Endometrial microvascular endothelial cells (primary cell): ENCODE results near the gene CD79A. TPM values are rescaled to one million over a fixed set of nuclear protein-coding genes. Genes with fewer than 3 reads are reported as not detected.
"Not testable (repeated sequence)": the region's sequence is repeated elsewhere in the genome, so short reads cannot be mapped to it uniquely, and the experiment has no call there.

Experiments used
- in situ Hi-C: cut with HindIII; loops from 2 replicates; pipeline ENCODE4 v1.10.0; 2017; ENCODE audit warnings: low sequenced_read_pairs, low pct_unique_long_range_greater_than_20kb; ENCODE audit errors: inconsistent ontology term
- total RNA-seq: library from RNA; depleted of rRNA; stranded (reverse); fragments of >200 nt; gene quantifications from one replicate; pipeline ENCODE4 v1.2.3, GENCODE V29; 2015; ENCODE audit errors: inconsistent ontology term

The CD79A gene
- total RNA-seq, 1 donor from 2014 or later, result not detected

DNA sequence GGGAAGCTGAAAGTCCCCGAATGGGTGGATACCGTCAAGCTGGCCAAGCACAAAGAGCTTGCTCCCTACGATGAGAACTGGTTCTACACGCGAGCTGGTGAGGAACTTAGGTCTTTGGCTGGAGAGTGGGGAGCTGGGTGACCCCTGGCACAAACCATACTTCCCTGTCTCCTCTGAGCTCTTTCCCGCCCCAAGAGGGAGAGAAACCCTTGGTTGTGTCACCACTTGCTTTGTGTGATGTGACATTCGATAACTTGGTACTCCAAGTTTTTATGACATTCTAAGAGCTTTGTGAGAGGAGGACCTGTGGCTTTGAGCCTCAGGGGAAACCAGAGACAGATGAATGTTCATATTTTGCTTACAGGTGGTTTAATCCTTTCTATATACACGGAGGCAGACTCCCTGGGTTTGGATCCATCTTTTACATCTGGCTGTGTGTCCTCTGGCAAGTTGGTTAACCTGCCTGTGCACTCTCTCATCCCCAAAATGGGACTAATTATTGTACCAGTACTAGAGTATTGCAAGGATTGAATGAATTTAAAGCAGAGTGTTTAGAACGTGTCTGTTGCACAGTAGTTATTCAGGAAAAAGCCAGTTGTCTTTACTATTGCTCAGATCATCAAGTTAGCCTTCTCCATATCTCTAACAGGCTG lies 15.8 kb upstream of the CD79A start:
- in situ Hi-C loops, result no loop called here

GRCh38 chr19:41861846-41862245 lies 15.2 kb upstream of the CD79A start:
- in situ Hi-C loops, result no loop called here

DNA sequence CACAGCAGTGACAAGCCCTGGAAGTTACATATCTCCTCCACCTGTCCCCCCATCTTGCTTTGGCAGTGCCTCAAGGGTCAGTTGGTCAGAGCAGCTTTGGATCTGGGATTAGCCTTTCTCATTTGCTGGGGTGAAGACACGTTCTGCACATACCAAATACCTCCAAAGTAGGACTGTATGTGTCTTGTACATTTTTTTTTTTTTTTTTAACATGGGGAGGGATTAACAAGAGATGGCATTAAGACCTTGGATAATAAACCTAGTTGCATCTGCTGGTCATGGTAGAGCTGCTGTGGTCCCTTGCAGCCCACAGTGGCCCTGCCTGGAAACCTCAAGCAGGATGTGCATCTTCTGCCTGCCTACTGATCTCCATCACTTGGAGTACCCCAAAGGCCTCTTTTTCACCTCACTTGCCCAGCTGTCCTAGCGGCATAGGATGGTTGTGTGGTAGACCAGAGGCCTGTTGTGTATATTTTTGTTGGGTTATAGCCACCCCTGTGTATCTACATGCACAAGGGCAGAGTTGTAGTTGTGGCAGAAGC lies 14.6 kb upstream of the CD79A start:
- in situ Hi-C loops, result no loop called here

DNA sequence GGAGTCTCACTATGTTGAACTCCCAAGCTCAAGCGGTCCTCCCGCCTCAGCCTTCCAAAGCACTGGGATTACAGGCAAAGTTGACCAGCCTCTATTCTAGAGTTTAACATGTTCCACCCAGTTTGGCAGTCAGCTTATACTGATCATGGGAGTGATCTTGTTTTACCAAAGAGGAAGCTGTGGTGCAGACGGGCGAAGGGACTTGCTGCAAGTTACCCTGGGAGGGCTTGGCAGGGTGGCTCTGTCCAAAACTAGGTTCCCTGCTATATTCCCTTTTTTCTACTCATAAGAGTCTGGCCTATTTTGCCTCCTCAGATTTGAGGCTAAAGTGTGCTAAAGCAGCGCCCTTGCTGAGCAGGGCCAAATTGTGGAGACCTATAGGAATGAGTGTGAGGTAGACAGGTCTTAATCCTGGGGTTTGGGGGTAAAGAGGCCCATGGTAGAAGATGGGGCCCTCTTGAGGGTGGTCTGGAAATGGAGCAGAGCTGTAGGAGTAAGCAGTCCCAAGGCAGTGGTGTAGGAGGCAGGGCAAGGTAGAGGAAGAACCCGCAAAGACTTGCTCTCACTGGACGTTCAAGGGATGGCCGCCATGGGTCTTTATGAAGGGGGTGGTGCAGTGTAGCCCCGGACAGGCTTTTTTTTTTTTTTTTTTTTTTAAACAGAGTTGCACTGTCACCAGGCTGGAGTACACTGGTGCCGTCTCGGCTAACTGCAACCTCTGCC lies 13.7 kb upstream of the CD79A start:
- in situ Hi-C loops, result no loop called here

- in situ Hi-C loops, result no loop called here
These were observed 12.7 kb upstream of the CD79A start for GRCh38 chr19:41864374-41864773.

- in situ Hi-C loops, result no loop called here
These were observed 10.8 kb upstream of the CD79A start for GRCh38 chr19:41866284-41866683.

- in situ Hi-C loops, result no loop called here
These were observed 8.7 kb upstream of the CD79A start for GRCh38 chr19:41868120-41868988.

DNA sequence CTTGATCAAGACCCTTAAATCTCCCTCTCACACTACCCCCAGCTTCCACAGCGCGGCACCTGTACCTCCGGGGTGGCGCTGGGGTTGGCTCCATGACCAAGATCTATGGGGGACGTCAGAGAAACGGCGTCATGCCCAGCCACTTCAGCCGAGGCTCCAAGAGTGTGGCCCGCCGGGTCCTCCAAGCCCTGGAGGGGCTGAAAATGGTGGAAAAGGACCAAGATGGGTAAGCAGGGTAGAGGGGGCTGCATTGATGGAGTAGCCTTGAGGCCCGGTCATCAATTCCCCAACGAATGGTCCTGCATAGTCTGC lies 8.1 kb upstream of the CD79A start:
- in situ Hi-C loops, result no loop called here

DNA sequence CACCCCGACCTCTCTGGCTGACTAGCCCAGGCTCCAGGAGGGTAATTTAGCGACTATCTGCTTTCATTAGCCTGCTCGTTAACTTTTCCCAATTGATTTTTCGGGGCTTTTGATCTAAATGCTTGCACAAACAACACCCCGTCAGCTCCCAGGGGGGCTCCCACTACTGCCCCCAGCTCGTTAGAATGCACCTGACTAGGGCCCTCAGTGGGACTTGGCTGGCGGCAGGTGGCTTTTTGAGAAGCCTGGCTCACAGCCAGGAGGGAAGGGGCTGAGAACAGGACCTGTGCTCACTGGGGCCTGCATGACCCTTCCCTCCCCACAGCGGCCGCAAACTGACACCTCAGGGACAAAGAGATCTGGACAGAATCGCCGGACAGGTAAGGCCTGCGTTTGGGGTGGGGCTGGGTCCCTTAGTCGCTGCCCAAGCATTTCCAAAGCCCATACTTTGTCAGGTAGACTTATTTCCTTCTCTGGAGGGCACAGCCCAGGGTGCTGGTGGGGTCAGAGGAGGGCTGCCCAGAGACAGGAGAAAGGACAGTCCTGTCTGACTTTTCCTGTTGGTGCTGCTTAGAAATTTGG lies 7.6 kb upstream of the CD79A start:
- in situ Hi-C loops, result no loop called here

DNA sequence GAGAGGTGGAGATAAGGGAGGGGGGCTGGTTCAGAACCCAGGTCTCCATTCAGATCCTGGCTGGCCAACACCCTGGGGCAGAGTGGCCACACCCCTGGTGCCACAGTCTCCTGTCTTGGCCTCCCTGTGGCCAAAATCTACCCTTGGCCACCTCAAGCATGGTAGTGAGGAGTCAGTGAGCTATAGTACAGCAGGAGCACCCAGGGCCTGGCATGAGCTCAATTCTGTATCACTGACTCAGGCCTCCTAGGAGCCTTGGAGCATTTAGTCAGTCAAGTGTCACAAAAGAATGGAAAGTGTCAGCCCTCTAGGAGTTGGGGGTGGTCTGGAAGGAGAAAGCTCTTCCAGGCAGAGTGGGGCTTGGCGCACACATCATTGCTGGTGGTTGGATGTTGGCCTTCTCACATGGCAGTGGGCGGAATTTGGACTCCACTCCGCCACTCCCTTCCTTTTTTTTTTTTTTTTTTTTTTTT lies 6.6 kb upstream of the CD79A start:
- in situ Hi-C loops, result no loop called here

DNA sequence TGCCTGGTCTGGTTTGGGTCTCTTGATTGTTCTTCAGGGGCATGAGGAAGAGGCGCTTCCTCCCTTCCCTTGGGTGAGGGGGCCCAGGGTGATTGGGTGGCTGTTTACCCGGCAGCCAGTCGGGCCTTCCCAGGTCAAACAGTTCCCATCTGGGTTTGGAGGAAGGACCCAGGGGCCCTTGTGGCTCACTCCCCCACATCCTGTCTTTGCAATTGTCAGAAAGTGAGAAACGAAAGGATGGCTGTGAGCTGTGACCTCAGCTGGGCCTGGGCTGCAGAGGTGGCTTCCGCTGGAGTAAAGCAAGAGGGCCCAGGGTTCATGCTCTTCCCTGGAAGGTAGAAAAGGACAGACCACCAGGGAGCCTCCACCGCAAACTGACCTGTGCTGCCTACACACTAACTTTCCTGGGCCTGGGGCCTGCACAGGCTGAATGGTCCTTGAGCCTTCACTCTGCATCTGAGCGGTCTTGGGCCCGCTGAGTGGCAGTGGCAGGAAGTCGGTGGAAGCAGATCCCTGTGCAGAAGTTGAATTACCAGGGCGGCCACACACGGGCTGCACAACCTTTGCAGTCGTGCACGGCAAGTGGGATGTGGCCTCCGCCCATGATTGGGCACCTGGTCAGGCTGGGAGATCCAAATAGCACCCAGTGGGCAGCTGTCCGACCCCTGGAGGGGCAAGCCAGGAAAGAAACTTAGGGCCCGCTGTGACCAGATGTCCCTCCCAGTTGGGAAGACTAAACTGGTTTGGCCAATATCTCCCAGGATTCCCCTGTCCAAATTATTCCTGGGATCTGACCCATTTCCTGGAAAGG lies 5.3 kb upstream of the CD79A start:
- in situ Hi-C loops, result no loop called here

GRCh38 chr19:41872384-41872774 lies 4.7 kb upstream of the CD79A start:
- in situ Hi-C loops, result no loop called here

- in situ Hi-C loops, result no loop called here
These were observed 4.1 kb upstream of the CD79A start for GRCh38 chr19:41872775-41873647.

DNA sequence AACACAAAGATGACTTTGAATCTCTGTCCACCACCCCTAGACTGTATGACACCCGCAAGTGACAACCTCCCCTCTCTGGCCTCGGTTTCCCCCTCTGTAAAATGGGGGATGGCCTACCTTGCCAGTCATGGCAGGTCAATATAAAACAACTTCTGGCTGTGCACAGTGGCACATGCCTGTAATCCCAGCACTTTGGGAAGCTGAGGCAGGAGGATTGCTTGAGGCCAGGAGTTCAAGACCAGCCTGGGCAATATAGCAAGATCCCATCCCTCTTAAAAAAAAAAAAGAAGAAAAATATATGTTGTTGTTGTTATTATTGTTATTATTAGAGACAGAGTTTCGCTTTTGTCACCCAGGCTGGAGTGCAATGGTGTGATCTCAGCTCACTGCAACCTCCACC lies 1.1 kb upstream of the CD79A start:
- in situ Hi-C loops, result not testable (repeated sequence)

GRCh38 chr19:41877916-41878905 lies 1.1 kb downstream of the CD79A start:
- in situ Hi-C loops, result no loop called here

- in situ Hi-C loops, result no loop called here
These were observed 2.0 kb downstream of the CD79A start for GRCh38 chr19:41879080-41879479.
